Suppressor macrophage treated with lipopolysaccharide for 1 hour (primary cell): ENCODE results near the gene SCLY.
"Not testable (repeated sequence)": the region's sequence is repeated elsewhere in the genome, so short reads cannot be mapped to it uniquely, and the experiment has no call there.

Experiments
- DNase-seq, 3 donors: peaks; one replicate each; pipeline ENCODE4 v3.0.0-alpha.2; 2020 to 2022

Gene SCLY

DNA sequence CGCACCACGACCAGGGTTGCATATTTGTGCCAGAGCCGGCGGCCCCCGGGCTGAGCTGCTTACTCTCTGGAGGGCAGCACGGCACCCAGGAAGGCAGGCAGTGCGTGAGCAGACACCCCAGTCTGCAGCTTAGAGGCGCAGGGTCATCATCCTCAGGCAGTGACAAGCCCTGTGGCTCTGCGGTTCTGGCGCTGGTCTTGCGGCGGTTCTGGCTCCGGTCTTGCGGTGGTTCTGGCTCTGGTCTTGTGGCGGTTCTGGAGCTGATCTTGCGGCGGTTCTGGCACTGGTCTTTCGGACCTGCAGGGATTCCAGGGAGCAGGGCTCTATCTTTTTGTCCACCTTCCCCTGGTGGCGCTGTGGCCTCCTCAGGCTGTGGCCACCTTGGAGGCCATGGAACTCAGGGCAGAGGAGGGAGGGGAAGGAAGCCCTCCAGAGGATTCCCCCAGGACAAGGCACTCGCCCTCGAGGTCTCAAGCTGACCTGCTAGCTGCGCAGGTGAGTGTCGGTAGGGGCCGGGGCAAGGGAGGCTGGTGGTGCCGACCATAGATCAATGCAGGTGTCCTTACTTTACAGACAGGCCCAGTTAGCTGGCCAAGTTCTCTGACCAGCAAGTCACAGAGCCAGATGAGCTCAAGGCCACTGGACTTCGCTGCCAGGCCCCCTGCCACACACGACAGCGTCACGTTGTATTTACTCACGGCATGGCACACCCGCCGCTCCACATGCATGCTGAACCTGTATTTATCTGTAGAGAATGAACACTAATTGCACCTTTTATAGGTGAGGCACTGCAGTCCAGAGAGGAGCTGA lies 54.3 kb downstream of the SCLY start:
- DNase-seq, result no peak

DNA sequence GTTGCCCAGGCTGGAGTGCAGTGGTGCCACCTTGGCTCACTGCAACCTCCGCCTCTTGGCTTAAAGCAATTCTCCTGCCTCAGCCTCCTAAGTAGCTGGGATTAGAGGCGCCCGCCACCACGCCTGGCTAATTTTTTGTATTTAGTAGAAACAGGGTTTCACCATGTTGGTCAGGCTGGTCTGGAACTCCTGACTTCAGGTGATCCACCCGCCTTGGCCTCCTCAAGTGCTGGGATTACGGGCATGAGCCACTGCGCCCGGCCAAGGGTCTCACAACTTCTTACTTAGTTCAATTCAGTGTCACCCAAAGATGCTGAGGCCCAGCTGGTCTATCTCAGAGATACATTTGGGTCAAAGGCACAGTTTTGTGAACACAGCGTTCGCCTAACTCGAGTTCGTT lies 54.9 kb downstream of the SCLY start:
- DNase-seq, result not testable (repeated sequence)

DNA sequence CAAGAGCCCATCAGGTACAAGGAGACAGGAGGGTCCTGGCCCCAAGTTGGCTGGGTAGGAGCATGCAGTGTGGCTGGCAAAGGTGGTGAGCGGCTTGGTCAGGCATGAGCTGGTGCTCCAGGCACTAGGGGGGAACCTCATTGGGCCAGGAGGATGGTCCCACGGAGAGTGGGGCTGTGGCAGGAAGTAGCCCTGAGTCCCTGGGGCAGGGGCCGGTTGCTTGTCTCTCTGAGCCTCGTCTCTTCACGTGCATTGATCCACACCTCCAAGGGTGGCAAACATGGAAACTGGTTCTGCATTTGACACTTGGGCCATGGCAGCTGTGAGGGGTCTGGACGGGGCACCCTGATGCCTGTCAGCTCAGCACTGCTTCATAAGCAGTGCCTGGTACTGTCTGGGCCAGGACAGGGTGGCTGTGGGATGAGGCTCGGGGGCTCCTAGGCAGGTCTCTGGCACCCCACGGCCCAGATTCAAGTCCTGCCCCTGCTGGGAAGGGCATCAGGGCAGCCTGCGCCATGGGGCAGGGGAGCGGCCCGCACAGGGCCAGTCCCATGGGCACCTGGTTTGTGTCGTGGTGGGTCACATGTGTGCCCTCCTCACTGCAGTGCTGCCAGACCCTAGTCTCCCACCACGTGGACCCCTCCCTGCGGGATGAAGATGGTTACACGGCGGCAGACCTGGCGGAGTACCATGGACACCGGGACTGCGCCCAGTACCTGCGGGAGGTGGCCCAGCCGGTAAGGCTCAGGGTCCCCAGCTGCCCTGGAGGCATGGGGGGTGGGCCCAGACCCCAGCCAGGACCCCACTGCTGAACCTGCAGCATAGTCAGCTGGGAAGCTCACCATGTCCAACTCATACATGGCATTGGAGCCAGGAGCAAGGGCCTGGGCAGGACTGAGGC lies 55.7 kb downstream of the SCLY start:
- DNase-seq, result no peak

DNA sequence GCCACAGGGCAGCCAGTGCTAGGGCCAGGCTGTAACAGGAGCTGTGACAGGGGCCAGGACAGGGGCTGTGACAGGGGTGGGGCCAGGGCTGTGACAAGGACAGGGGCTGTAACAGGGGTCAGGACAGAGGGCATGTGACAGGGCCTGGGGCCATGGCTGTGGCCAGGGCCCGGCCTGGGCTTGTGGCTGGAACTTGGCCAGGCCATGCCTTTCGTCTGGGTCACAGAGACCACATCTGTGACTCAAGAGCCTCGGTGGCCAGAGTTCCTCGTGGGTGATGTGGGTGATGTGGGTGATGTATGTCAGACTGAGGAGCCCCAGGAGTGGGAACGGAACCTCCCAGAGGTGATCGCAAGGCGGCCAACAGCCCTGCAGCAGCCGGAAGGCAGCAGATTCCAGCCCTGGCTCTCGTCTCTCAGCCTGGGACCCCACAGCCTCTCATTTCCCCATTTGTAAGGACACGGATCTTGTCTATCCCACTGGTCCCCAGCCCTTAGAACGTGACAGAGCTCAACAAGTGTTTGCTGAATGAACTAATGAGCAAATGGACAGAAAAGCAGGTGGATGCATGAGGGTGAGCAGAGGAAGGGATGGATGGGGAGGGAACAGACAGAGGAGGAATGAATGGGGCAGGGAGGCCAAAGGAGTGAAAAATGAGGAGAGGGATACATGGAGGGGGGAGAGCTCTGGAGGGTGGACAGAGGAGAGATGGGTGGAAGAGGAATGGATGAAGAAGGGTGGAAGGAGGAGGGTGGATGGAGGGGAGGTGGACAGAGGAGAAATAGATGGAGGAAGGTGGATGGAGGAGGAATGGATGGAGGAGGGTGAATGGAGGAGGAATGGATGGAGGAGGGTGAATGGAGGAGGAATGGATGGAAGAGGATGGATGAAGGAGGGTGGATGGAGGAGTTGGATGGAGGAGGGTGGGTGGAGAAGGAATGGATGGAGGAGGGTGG lies 56.7 kb downstream of the SCLY start:
- no peak for DNase-seq

- DNase-seq, result no peak
Measured at GRCh38 chr2:238119756-238120462, 59.1 kb downstream of the SCLY start.

DNA sequence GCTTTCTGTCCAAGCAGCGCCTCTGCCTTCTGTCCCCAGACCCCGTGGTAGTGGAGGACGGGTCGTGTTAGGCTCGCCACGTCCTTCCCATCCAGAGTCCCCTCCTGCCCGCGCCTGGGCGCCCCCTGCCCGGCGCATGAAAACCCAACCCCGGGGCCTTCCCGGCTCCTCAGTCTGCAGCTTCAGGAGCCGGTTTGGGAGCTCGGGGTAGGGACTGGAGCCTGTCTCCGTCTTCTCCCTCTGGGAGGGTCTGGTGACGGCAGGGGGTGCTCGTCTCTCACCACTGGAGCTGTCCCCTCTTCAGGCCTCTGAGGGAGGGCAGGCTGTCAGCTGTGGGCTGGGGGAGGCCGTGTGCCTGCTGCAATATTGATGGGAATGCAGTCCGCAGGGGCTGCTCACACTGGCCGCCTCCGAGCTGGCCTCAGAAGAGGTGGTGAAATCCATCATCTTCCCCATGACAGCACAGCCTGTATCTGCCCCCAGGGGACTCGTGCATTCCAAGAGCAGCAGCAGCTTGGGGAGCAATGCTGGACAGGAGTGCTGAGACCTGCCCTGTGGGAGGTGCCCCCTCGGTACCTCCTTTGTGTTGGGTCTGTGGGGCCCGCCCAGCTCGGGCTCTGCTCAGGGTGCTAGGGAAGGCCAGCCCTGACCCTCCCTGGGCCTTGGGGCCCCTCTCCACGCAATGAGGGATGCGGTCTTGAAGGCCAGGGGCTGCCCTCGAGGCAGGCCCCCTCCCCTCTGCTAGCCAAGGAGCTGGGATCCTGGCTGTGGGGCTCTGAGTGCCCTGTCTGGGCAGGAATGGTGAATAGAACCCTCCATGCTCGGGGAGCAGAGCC lies 59.9 kb downstream of the SCLY start:
- no peak for DNase-seq

- no peak for DNase-seq
Measured at GRCh38 chr2:238121511-238122286, 60.9 kb downstream of the SCLY start.

GRCh38 chr2:238122287-238123217 lies 61.8 kb downstream of the SCLY start:
- no peak for DNase-seq

DNA sequence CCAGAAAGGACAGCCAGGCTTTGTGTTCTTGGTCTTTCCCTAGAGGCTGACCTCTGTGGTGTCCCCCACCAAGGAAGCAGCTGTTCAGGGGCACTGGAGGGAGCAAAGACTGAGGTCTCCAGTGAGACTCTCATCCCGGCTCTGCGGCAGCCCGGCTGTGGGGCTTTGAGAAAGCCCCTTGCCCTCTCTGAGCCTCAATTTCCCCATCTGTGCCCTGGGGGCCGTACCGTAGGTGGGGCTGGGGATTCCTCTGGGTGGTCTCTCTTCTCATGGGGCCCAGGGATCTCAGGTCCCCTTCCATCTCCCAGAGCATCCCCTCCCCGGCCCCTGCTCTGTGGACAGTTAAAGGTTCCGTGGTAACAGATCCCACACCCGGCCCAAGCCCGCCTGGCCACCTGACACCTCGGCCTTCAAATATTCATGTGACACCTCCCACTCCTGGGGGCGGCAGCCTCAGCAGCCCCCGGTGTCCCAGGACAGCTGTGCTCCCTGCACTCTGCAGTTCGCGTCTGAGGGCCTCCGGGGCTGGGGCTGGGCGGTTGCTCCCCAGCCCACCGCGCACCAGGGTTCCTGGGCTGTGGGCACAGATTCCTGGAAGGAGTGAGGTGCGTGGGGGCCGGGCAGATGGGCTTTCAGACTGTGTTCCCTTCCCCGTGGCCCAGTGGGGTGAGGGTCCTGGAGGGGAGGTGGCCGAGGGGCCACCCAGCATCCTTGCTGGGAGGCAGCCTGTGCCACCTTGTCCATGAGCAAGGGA lies 62.6 kb downstream of the SCLY start:
- DNase-seq, result no peak

GRCh38 chr2:238123991-238124470 lies 63.2 kb downstream of the SCLY start:
- no peak for DNase-seq

GRCh38 chr2:238124488-238125126 lies 63.8 kb downstream of the SCLY start:
- no peak for DNase-seq

DNA sequence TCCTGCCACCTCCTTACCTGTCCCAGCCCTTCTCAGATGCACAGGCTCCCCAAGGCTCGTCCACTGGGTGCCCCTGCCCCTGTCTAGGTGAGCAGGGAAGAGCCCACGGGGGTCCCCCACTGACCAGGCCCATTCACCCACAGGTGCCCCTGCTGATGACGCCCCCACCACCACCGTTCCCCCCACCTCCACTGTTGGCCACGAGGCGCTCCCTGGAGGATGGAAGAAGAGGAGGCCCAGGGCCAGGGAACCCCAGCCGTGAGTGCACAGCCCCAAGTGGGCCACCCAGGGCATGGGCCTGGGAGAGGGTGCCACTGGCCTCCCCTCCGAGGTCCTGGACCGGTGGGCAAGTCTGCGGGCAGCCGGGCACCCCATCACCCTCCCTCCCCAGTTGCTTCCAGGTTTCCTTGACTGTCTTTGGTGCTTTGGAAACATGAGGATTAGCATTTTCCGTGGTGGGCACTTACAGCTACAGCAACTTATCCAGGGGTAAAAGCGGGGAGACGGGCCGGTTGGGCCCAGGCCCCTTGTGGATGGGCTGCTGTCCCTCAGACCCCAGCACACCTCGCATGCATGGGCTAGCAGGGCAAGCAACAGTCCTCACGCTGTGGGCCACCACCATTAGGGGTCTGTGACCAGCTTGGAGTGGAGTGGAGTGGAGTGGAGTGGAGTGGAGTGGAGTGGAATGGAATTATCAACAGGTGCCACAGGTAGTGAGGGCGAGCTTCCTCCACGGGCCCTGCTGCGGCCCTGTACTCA lies 64.5 kb downstream of the SCLY start:
- no peak for DNase-seq

DNA sequence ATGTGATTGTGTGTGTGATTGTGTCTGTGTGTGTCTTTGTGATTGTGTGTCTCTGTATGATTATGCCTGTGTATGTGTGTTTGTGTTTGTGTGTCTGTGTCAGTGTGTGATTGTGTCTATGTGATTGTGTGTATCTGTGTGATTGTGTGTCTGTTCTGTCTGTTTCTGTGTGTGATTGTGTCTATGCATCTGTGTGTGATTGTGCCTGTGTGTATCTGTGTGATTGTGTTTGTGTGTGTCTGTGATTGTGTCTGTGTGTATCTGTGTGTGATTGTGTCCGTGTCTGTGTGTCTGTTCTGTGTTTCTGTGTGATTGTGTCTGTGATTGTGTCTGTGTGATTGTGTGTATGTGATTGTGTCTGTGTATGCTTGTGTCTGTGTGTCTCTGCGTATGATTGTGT lies 65.5 kb downstream of the SCLY start:
- DNase-seq, result no peak

GRCh38 chr2:238126775-238127164 lies 66.0 kb downstream of the SCLY start:
- no peak for DNase-seq

DNA sequence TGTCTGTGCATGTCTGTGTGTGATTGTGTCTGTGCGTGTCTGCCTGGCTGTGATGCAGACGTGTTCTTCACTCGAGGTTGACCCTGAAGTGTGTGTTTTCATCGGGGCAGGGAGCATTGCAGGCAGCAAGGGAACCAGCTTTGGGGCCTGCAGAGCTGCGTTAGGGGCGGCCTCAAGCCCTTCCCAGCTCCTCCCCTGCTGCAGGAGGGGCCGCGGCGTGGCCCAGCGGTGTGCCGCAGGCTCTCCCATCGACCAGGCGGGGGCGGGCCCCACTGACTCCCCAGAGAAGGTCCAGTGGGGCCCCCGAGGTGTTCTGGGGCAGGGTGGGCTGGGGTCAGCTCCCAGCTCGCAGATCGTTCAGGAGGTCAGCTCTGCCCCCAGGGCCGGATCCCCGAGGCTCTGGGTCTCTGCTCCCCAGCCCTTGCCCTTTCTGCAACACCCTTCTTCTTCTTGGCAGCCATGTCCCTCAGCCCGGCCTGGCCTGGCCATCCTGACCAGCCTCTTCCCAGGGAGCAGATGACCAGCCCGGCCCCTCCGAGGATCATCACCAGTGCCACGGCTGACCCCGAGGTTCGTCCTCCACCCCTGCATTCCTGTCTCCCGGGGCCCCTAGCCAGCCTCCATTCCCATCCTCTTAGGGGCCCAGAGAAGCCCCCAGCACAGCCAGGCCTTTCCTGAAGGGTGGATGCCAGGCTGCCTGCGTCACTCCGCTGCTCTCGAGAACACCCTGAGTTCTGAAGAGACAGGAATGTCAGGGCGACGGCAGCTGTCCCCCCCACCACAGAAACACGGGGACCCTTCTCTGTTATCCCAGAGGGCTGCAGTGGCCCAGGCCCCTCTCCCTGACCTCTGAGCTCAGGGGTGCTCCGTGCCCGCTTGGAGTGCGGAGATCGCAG lies 66.6 kb downstream of the SCLY start:
- no peak for DNase-seq

- DNase-seq, result no peak
Measured at GRCh38 chr2:238128061-238128440, 67.2 kb downstream of the SCLY start.
